ENCODE measurements around the gene ANKRD44.

ANKRD44 gene

GRCh38 chr2:197339016-197339415 lies 28.4 kb upstream of the ANKRD44 start:
- no peaks in the 10 kb centered on the region for H3K79me2 ChIP-seq (ENCODE audit: insufficient read depth, low read length)
- no peak overlapping the region for H3K27ac ChIP-seq (ENCODE audit: low read length)
- no peaks in the 10 kb centered on the region for H3K36me3 ChIP-seq (ENCODE audit: insufficient read depth, low read length)
- TF ChIP-seq, protein P1, sequence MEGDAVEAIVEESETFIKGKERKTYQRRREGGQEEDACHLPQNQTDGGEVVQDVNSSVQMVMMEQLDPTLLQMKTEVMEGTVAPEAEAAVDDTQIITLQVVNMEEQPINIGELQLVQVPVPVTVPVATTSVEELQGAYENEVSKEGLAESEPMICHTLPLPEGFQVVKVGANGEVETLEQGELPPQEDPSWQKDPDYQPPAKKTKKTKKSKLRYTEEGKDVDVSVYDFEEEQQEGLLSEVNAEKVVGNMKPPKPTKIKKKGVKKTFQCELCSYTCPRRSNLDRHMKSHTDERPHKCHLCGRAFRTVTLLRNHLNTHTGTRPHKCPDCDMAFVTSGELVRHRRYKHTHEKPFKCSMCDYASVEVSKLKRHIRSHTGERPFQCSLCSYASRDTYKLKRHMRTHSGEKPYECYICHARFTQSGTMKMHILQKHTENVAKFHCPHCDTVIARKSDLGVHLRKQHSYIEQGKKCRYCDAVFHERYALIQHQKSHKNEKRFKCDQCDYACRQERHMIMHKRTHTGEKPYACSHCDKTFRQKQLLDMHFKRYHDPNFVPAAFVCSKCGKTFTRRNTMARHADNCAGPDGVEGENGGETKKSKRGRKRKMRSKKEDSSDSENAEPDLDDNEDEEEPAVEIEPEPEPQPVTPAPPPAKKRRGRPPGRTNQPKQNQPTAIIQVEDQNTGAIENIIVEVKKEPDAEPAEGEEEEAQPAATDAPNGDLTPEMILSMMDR (IDR thresholded peaks at IDR 0.05; ENCODE audit: borderline replicate concordance, extremely low read depth, low read length, poor library complexity, severe bottlenecking), result no peak
- TF ChIP-seq EZH2 (IDR thresholded peaks at IDR 0.05; ENCODE audit: borderline replicate concordance, low read depth, low read length, severe bottlenecking), result no peak
- H3K4me2 ChIP-seq (ENCODE audit: insufficient read depth, low read length), result no peak overlapping the region
- H3K9ac ChIP-seq (ENCODE audit: low read depth, low read length), result no peak overlapping the region
- H3K4me1 ChIP-seq (ENCODE audit: insufficient read depth, low read length), result no peaks in the 10 kb centered on the region
- no peak overlapping the region for H3K4me3 ChIP-seq (ENCODE audit: low read depth in 1 of 2, low read length in 2 of 2)
- H3K27me3 ChIP-seq (ENCODE audit: insufficient read depth, low read length, poor library complexity), result no peaks in the 10 kb centered on the region
- H4K20me1 ChIP-seq (ENCODE audit: insufficient read depth, low read length), result no peaks in the 10 kb centered on the region
- no peaks in the 10 kb centered on the region for H3K9me3 ChIP-seq (ENCODE audit: insufficient read depth, low read length, severe bottlenecking)
- ATAC-seq (ENCODE audit: insufficient read depth, low read depth) (no peak), DNase-seq (no peak)
- no peak overlapping the region for H2AFZ ChIP-seq (ENCODE audit: low read depth, low read length)

DNA sequence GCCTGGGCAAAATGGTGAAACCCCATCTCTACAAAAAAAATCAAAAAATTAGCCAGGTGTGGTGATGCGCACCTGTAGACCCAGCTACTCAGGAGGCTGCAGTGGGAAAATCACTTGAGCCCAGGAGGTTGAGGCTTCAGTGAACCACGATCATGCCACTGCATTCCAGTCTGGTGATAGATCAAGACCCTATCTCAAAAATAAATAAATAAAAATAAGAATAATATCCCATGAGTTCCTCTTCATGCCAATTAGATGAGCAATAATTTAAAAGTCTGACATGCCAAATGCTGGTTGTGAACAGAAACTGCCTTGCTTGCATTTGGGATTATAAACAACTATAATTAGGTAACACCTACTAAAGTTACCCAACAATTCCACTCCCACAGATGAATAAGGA lies 22.1 kb upstream of the ANKRD44 start:
- no peak for ATAC-seq (ENCODE audit: insufficient read depth, low read depth)
- no peaks in the 10 kb centered on the region for H3K4me1 ChIP-seq (ENCODE audit: insufficient read depth, low read length)
- no peak overlapping the region for H3K4me3 ChIP-seq (ENCODE audit: low read depth in 1 of 2, low read length in 2 of 2)
- no peaks in the 10 kb centered on the region for H3K27me3 ChIP-seq (ENCODE audit: insufficient read depth, low read length, poor library complexity)
- no peaks in the 10 kb centered on the region for H3K79me2 ChIP-seq (ENCODE audit: insufficient read depth, low read length)
- no peak for TF ChIP-seq EZH2 (IDR thresholded peaks at IDR 0.05; ENCODE audit: borderline replicate concordance, low read depth, low read length, severe bottlenecking)
- TF ChIP-seq, protein P1 (IDR thresholded peaks at IDR 0.05; ENCODE audit: borderline replicate concordance, extremely low read depth, low read length, poor library complexity, severe bottlenecking), result no peak
- DNase-seq, result no peak
- H2AFZ ChIP-seq (ENCODE audit: low read depth, low read length), result no peak overlapping the region
- H3K27ac ChIP-seq (ENCODE audit: low read length), result no peak overlapping the region
- no peak overlapping the region for H3K9ac ChIP-seq (ENCODE audit: low read depth, low read length)
- H4K20me1 ChIP-seq (ENCODE audit: insufficient read depth, low read length), result no peaks in the 10 kb centered on the region
- no peaks in the 10 kb centered on the region for H3K36me3 ChIP-seq (ENCODE audit: insufficient read depth, low read length)
- no peaks in the 10 kb centered on the region for H3K9me3 ChIP-seq (ENCODE audit: insufficient read depth, low read length, severe bottlenecking)
- no peak overlapping the region for H3K4me2 ChIP-seq (ENCODE audit: insufficient read depth, low read length)

- DNase-seq, result no peak
- Histone ChIP-seq H3K27ac (ENCODE audit: low read length) (no peak overlapping the region), H3K79me2 (ENCODE audit: insufficient read depth, low read length) (no peaks in the 10 kb centered on the region), H3K4me3 (ENCODE audit: low read depth in 1 of 2, low read length in 2 of 2) (no peak overlapping the region), H3K9ac (ENCODE audit: low read depth, low read length) (no peak overlapping the region), H3K9me3 (ENCODE audit: insufficient read depth, low read length, severe bottlenecking) (no peaks in the 10 kb centered on the region), H3K27me3 (ENCODE audit: insufficient read depth, low read length, poor library complexity) (no peaks in the 10 kb centered on the region), H3K36me3 (ENCODE audit: insufficient read depth, low read length) (no peaks in the 10 kb centered on the region), H3K4me1 (ENCODE audit: insufficient read depth, low read length) (peaks cover 1% of the 10 kb centered on the region), H3K4me2 (ENCODE audit: insufficient read depth, low read length) (no peak overlapping the region), H4K20me1 (ENCODE audit: insufficient read depth, low read length) (no peaks in the 10 kb centered on the region), H2AFZ (ENCODE audit: low read depth, low read length) (no peak overlapping the region)
- TF ChIP-seq, protein P1 (IDR thresholded peaks at IDR 0.05; ENCODE audit: borderline replicate concordance, extremely low read depth, low read length, poor library complexity, severe bottlenecking), result no peak
- no peak for TF ChIP-seq EZH2 (IDR thresholded peaks at IDR 0.05; ENCODE audit: borderline replicate concordance, low read depth, low read length, severe bottlenecking)
- ATAC-seq (ENCODE audit: insufficient read depth, low read depth), result no peak
Measured at GRCh38 chr2:197328461-197328860, 17.9 kb upstream of the ANKRD44 start.
